DND-41 (cell line): ENCODE measurements around the gene CHIT1.
"Not testable (repeated sequence)": the region's sequence is repeated elsewhere in the genome, so short reads cannot be mapped to it uniquely, and the experiment has no call there.

Experiments
- ATAC-seq: fragments of 200-7000 bp; cut with Tn5 transposase; 3 replicates; pipeline ENCODE4 v1.9.1; 2021; ENCODE audit warnings: low read depth; ENCODE audit not compliant: insufficient read depth
- DNase-seq: peaks from one replicate; pipeline ENCODE4 v3.0.0-alpha.2; 2020
- H2AFZ ChIP-seq: 2 replicates; pipeline ENCODE4 v1.6.0; 2012; ENCODE audit warnings: low read depth, low read length
- H3K27ac ChIP-seq: 2 replicates; pipeline ENCODE4 v1.5.1; 2012; ENCODE audit warnings: low read length, inconsistent platforms
- H3K27me3 ChIP-seq: fragments of 200-600 bp; sonication (generic); 2 replicates; pipeline ENCODE4 v1.6.0; 2012; ENCODE audit warnings: low read length, mild to moderate bottlenecking, inconsistent platforms; ENCODE audit not compliant: insufficient read depth, poor library complexity
- H3K36me3 ChIP-seq: 2 replicates; pipeline ENCODE4 v1.5.1; 2012; ENCODE audit warnings: low read length, inconsistent platforms; ENCODE audit not compliant: insufficient read depth
- H3K4me1 ChIP-seq: 2 replicates; pipeline ENCODE4 v1.5.1; 2012; ENCODE audit warnings: mild to moderate bottlenecking, low read length; ENCODE audit not compliant: insufficient read depth
- H3K4me2 ChIP-seq: 2 replicates; pipeline ENCODE4 v1.6.0; 2012; ENCODE audit warnings: mild to moderate bottlenecking, moderate library complexity, low read length, inconsistent platforms; ENCODE audit not compliant: insufficient read depth
- H3K4me3 ChIP-seq, 2 experiments: fragments of 200-600 bp in 1 of 2; shearing (Covaris generic) in 1 of 2; 2 replicates each; pipeline ENCODE4 v1.5.1; 2012 to 2016; ENCODE audit warnings: inconsistent platforms in 2 of 2, low read length in 2 of 2, mild to moderate bottlenecking in 2 of 2, low read depth in 1 of 2, moderate library complexity in 1 of 2
- H3K79me2 ChIP-seq: 2 replicates; pipeline ENCODE4 v1.6.0; 2012; ENCODE audit warnings: low read length, inconsistent platforms; ENCODE audit not compliant: insufficient read depth
- H3K9ac ChIP-seq: 2 replicates; pipeline ENCODE4 v1.6.0; 2012; ENCODE audit warnings: low read depth, mild to moderate bottlenecking, inconsistent platforms, low read length, moderate library complexity
- H3K9me3 ChIP-seq: 2 replicates; pipeline ENCODE4 v1.5.1; 2012; ENCODE audit warnings: low read length, moderate library complexity, mild to moderate bottlenecking, inconsistent platforms; ENCODE audit not compliant: insufficient read depth, severe bottlenecking
- H4K20me1 ChIP-seq: 2 replicates; pipeline ENCODE4 v1.6.0; 2012; ENCODE audit warnings: low read length; ENCODE audit not compliant: insufficient read depth
- CTCF ChIP-seq: IDR thresholded peaks from 2 replicates; pipeline ENCODE4 v1.5.1; 2012; ENCODE audit warnings: borderline replicate concordance, low read length, moderate library complexity, mild to moderate bottlenecking; ENCODE audit not compliant: poor library complexity, severe bottlenecking; ENCODE audit errors: extremely low read depth
- EZH2 ChIP-seq: IDR thresholded peaks from 3 replicates; pipeline ENCODE4 v1.6.1; 2012; ENCODE audit warnings: borderline replicate concordance, low read depth, mild to moderate bottlenecking, moderate library complexity, low read length, inconsistent platforms; ENCODE audit not compliant: severe bottlenecking

CHIT1 gene

GRCh38 chr1:203251466-203251865 is 22.0 kb upstream of the CHIT1 start:
- Histone ChIP-seq H3K27me3 (peaks cover 9% of the 10 kb centered on the region), H2AFZ (no peak overlapping the region), H3K4me3 (no peak overlapping the region), H3K36me3 (no peaks in the 10 kb centered on the region), H3K4me1 (no peaks in the 10 kb centered on the region), H4K20me1 (no peaks in the 10 kb centered on the region), H3K27ac (no peak overlapping the region), H3K79me2 (no peaks in the 10 kb centered on the region), H3K9me3 (no peaks in the 10 kb centered on the region), H3K4me2 (no peak overlapping the region), H3K9ac (no peak overlapping the region)
- ATAC-seq (no peak), DNase-seq (no peak)
- TF ChIP-seq EZH2: no peak
- TF ChIP-seq CTCF: no peak

- H4K20me1 ChIP-seq: no peaks in the 10 kb centered on the region
- H3K27ac ChIP-seq: no peak overlapping the region
- no peaks in the 10 kb centered on the region for H3K36me3 ChIP-seq
- H3K4me1 ChIP-seq: no peaks in the 10 kb centered on the region
- no peak overlapping the region for H3K4me2 ChIP-seq
- H2AFZ ChIP-seq: no peak overlapping the region
- no peak overlapping the region for H3K4me3 ChIP-seq
- H3K27me3 ChIP-seq: peaks cover 9% of the 10 kb centered on the region
- H3K79me2 ChIP-seq: no peaks in the 10 kb centered on the region
- H3K9me3 ChIP-seq: no peaks in the 10 kb centered on the region
- TF ChIP-seq EZH2 (no peak), CTCF (no peak)
- no peak overlapping the region for H3K9ac ChIP-seq
- ATAC-seq: no peak
- no peak for DNase-seq
Measured at GRCh38 chr1:203250911-203251310, 21.4 kb upstream of the CHIT1 start.

GRCh38 chr1:203244776-203245175 is 15.3 kb upstream of the CHIT1 start:
- H4K20me1 ChIP-seq: no peaks in the 10 kb centered on the region
- H3K4me2 ChIP-seq: no peak overlapping the region
- no peak overlapping the region for H2AFZ ChIP-seq
- no peaks in the 10 kb centered on the region for H3K4me1 ChIP-seq
- H3K27me3 ChIP-seq: peaks cover 3% of the 10 kb centered on the region
- ATAC-seq (no peak), DNase-seq (no peak)
- no peak overlapping the region for H3K27ac ChIP-seq
- H3K36me3 ChIP-seq: no peaks in the 10 kb centered on the region
- H3K4me3 ChIP-seq: no peak overlapping the region
- TF ChIP-seq EZH2 (no peak), CTCF (no peak)
- no peaks in the 10 kb centered on the region for H3K79me2 ChIP-seq
- no peak overlapping the region for H3K9ac ChIP-seq
- H3K9me3 ChIP-seq: no peaks in the 10 kb centered on the region

GRCh38 chr1:203241708-203242107 is 12.2 kb upstream of the CHIT1 start:
- H3K9me3 ChIP-seq, H3K79me2 ChIP-seq, H3K4me2 ChIP-seq, H3K27me3 ChIP-seq, H2AFZ ChIP-seq, DNase-seq, H3K4me3 ChIP-seq, H3K36me3 ChIP-seq, ATAC-seq, H3K27ac ChIP-seq, H3K9ac ChIP-seq, H3K4me1 ChIP-seq, H4K20me1 ChIP-seq: not testable (repeated sequence)
